ENCODE results near the gene TAS2R46.
"Not testable (repeated sequence)": the region's sequence is repeated elsewhere in the genome, so short reads cannot be mapped to it uniquely, and the experiment has no call there.

The TAS2R46 gene, protein sequence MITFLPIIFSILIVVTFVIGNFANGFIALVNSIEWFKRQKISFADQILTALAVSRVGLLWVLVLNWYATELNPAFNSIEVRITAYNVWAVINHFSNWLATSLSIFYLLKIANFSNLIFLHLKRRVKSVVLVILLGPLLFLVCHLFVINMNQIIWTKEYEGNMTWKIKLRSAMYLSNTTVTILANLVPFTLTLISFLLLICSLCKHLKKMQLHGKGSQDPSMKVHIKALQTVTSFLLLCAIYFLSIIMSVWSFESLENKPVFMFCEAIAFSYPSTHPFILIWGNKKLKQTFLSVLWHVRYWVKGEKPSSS

DNA sequence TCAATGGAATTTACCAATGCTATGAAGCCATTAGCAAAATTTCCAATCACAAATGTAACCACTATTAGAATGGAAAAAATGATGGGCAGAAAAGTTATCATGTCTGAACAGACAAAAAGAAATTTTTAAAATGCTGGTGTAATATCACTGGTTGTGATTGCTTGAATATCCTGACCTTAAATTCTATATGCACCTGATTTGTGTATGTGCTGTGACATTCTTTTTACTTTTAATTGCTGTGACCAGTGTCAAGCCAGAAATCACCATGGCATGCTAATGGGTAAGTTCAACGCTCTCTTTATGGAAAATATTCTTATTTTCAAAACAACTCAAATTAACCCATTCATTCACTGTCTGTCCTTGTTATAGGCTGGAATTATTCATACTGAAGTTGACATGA, at the start of gene TAS2R46:
Gene TAS2R46, minus strand, starts transcription at position 101 of the 400 bp plus-strand sequence. Its CDS starts 0 bp downstream, at position 101.
- DNase-seq (ENCODE audit: low read depth) = not testable (repeated sequence)

DNA sequence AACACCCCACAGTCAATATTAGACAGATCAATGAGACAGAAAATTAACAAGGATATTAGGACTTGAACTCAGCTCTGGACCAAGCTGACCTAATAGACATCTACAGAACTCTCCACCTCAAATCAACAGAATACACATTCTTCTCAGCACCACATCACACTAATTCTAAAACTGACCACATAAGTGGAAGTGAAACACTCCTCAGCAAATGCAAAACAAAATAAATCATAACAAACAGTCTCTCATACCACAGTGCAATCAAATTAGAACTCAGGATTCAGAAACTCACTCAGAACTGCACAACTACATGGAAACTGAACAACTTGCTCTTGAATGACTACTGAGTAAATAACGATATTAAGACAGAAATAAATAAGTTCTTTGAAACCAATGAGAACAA, 49.1 kb upstream of the TAS2R46 start:
- DNase-seq (ENCODE audit: low read depth) = not testable (repeated sequence)

DNA sequence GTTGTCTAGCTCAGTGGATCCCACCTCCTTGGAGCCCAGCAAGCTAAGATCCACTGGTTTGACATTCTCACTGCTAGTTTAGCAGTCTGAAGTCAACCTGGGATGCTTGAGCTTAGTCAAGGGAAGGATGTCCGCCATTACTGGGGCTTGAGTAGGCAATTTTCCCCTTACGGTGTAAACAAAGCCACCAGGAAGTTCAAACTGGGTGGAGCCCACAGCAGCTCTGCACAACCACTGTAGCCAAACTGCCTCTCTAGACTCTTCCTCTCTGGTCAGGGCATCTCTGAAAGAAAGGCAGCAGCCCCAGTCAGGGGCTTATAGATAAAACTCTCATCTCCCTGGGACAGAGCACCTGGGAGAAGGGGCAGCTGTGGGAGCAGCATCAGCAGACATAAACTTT, 46.8 kb upstream of the TAS2R46 start:
- DNase-seq (ENCODE audit: low read depth) = no peak

DNA sequence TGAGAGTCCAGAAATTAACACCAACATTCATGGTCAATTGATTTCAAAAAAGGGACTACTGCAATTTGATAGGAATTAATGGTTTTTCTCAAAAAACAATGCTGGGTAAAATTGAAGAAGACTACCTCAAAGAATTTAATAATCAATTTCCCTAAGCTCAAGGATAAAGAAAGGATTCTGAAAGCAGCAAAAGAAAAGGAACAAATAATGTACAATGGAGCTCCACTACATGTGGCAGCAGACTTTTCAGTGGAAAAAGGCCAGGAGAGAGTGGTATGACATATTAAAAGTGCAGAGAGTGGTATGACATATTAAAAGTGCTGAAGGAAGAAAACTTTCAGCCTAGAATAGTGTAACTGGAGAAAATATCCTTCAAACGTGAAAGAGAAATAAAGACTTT, 45.6 kb upstream of the TAS2R46 start:
- no peak for DNase-seq (ENCODE audit: low read depth)

DNA sequence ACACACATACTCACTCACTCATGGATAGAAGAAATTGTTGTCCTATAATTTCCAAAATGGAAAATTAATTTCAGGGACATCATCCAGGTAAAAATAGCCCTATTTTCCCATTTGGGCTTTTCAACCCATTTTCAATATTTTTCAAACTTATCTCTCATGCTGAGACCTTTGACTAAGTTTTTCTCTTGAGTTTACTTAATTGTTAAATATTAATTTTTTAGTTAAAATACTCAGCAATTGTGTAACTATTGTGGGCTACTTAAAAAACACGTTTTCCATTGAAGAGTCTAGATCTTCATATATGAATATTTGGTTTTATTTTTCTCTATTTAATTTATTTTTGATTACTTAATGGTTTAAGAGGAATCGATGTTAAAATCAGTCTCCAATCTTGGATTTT, 44.2 kb upstream of the TAS2R46 start:
- no peak for DNase-seq (ENCODE audit: low read depth)

DNA sequence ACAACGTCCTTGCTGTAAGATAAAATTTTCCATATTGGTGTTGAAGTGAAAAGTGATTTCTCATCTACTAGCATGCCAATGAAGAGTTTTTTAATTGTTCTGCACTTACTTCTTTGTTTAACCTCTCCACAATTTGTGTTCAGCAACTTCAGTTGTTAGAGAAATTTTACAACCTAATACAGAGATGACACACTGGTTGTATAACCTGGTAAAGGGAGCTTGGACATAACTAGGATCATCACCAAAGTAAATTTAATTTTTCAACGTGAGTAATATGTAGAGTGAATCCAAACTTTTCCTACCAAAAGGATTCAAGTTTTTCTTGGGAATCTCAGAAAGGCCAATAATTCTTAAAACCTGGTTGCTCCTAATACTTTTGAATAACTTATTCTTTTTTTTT, 43.5 kb upstream of the TAS2R46 start:
- DNase-seq (ENCODE audit: low read depth) = no peak

DNA sequence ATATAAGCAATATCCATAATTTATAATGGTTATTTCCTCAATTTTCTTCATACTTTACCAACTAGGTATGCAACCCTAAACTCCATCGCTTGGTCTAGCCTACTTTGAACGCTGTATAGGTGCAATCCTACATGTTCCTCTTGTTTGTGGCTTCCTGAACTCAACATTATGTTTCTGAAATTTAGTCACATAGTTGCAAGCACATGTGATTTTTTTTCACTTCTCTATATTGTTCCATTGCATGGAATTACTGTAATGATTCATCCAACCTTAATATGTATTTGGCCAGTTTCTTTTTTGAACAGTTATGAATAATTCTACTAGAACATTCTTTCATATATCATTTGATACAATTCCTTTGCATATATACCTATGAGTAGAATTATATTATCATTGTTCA, 32.8 kb upstream of the TAS2R46 start:
- DNase-seq (ENCODE audit: low read depth) = not testable (repeated sequence)

DNA sequence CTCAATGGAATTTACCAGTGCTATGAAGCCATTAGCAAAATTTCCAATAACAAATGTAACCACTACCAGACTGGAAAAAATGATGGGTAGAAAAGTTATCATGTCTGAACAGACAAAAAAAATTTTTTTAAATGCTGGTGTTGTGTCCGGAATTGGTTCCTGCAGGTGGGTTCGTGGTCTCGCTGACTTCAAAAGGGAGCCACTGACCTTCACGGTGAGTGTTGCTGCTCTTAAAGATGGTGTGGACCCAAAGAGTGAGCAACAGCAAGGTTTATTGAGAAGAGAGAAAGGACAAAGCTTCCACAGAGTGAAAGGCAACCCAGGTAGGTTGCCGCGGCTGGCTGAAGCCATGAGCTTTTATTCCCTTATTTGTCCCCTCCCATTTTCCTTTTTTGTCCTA, 30.0 kb upstream of the TAS2R46 start, which contains the start of gene TAS2R43:
Gene TAS2R43, minus strand, starts transcription at position 186 of the 400 bp plus-strand sequence. Its CDS starts 84 bp downstream, at position 102.
- DNase-seq (ENCODE audit: low read depth) = no peak

DNA sequence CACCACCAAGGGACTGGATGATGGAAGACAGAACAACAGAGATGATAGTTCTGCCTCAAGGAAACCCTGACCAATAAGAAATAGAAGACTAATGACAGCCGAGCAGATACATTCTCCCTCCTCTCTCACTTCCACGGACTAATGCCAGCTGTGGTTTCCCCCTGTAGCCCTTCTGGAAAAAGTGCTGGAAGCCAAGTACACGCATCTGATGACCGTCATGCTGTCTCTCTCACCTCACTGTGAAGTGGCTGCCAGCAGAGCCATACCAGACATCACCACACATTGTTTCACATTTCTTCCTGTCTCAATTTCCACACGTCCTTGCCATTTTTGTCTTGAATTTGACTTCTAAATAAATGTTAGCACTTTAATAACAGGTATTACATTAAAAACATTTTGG, 27.2 kb upstream of the TAS2R46 start:
- DNase-seq (ENCODE audit: low read depth) = no peak

DNA sequence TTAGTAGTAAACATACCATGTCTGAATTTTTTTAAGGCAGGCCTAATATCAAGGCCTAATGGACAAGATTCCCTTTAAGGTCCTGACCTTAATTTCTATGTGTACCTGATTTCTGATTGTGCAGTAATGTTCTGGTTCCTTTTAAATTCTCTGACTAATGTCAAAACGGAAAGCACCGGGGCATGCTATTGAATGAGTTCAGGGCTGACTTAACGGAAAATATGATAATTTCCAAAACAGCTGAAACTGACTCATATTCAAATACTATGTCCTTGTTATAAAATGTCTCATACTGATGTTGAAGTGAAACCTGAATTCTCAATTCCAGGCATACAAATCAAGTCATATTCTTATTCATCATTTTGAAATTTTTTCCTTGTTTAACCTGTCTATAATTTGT, 23.3 kb upstream of the TAS2R46 start:
- no peak for DNase-seq (ENCODE audit: low read depth)

DNA sequence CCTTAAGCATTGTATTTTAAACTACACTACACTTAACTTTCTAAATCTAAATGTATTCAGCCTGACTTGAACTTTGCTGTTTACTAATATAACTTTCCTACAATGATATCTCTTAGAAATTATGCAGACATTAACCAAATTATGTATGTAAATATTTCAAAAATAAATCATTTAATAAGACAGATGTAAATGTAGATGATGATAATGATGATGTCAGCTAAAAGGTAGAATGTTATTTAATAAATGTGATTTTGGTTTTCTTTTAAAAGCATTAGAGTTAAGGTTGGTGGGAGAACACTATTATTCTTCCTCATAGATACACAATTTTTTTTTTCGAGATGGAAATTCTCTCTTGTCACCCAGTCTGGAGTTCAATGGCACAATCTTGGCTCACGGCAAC, 19.9 kb upstream of the TAS2R46 start:
- DNase-seq (ENCODE audit: low read depth) = no peak

DNA sequence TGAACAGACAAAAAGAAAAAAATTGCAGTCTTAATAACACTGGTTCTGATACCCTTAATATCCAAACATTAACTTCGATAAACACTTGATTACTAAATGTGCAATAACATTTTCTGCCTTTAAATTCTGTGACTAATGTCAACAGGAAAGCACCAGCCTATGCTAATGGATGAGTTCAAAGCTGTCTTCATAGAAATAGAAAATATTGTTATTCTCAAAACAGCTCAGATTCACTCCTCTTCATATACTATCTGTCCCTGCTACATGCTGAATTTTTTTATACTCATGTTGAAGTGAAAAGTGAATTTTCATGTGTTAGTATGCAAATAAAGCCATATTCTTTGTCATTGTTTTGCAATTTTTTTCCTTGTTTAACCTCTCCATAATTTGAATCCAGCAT, 16.2 kb upstream of the TAS2R46 start:
- no peak for DNase-seq (ENCODE audit: low read depth)

DNA sequence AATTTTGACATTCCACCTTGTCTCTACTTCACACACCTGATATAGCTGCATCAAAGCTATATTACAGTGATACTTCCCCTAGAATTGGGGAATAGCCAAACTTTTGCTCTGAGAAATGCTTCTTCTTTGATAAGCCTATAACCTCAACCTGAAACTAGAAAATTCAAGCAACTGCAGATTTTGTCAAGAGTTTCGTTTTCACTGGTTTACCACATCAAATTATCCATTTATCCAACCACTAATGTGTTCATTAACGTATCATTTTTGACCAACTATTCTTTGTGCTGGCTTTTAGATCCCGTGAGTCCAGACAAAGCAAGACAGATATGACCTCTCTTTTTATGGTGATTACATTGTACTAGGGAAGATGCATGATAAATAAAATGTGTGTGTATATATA, 13.5 kb upstream of the TAS2R46 start:
- DNase-seq (ENCODE audit: low read depth) = no peak

DNA sequence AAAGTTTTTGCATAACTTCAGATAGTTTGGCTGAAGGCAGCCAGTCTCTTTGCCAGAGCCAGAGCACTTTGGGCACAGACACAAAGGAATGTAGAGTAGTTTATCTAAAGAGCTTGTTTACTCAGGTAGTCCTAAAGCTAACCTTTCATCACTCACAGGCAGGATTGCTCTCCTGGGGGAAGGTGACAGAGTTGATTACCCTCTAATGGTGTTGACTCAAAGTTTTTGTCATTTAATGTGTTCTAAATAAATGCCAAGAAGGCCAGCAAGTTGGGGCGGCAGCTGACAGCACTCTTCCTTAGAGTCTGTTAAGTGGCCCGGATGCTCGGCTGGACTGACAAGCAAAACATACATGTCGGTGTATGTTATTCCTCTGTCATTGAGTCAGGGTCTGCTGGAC, 9.3 kb upstream of the TAS2R46 start:
- DNase-seq (ENCODE audit: low read depth) = no peak

DNA sequence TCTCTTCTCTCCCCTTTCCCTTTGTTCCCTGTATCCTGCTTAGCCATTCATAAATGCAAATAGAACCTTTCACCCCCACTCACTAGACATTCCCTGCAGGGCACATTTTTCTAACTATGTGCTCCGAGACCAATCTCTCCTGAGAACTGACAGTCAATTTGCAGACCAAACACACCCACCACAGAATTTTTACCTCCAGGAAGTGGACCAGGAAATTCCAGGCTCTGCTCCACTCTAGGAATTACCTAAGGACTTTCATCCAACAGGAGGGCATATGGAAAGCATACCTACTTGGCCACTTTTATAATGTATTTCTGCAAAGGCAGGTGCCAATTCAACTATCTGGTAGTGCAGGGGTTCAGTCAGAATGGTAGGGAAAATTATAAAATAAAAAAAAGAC, 8.9 kb upstream of the TAS2R46 start:
- DNase-seq (ENCODE audit: low read depth) = no peak

DNA sequence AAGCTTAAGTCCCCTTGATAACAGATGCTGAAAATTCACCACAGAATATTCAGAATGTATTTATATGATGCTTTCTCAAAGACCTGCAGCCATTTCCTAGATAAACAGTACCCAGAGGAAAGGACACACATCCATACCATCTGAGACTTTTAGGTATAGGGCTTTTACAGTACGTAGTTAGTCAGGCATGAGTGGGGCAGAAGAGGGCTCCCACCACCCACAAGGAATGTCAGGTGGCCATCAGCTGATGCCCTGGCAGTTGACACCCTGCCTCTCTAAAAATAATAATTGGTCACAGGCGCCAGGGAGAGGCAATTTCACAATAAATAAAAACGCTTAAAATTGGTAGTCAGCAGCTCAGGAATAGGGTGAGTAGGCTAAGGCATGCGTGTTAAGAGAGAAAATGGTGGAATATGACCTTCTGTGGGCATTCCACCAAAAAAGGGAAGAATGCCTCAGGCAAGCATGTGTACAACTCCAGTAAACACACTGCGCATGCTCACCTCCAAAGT, 7.8 kb upstream of the TAS2R46 start:
- no peak for DNase-seq (ENCODE audit: low read depth)

DNA sequence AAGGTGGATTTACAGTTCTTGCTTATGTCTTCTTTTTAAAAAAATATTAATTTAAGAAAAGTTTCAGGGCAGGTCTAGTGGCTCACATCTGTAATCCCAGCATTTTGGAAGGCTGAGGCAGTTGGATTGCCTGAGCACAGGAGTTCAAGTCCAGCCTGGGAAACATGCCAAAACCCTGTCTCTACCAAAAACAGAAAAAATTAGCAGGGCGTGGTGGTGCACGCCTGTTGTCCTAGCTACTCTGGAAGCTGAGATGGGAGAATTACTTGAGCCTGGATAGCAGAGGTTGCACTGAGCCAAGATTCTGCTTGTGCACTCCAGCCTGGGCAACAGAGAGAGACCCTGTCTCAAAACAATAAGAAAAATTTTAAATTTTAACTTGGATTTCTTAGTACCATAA, 5.4 kb upstream of the TAS2R46 start:
- DNase-seq (ENCODE audit: low read depth) = no peak

DNA sequence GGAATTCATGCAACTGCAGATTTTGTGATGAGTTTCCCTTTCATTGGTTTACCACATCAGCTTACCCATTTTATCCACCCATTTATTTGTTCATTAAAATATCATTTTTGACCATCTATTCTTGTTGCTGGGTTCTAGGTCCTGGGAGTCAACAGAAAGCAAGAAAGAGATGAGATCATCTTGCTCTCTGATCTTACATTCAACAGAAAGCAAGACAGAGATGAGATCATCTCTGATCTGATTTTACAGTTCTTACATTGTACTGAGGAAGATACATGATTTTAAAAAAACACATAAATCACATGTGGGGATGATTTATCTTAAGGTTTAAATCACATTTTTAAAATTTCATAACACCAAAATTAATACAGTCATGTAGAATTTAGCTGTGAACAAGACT, 2.3 kb downstream of the TAS2R46 start:
- DNase-seq (ENCODE audit: low read depth) = no peak

DNA sequence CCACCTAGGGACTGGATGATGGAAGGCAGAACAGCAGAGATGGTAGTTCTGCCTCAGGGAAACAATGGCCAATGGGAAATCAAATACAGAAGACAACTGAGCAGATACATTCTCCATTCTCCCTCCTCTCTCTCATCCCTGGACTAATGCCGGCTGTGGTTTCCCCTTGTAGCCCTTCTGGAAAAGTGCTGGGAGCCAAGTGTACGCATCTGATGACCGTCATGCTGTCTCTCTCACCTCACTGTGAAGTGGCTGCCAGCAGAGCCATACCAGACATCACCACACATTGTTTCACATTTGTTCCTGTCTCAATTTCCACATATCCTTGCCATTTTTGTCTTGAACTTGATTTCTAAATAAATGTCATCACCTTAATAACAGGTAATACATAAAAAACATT, 3.1 kb downstream of the TAS2R46 start:
- DNase-seq (ENCODE audit: low read depth) = no peak

DNA sequence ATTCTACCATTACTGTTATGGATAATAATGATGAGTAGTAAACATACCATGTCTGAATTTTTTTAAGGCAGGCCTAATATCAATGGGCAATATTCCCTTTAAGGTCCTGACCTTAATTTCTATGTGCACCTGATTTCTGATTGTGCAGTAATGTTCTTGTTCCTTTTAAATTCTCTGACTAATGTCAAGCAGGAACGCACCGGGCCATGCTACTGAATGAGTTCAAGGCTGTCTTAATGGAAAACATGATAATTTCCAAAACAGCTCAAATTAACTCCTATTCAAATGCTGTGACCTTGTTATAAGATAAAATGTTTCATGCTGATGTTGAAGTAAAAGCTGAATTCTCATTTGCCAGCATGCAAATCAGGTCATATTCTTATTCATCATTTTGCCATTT, 6.8 kb downstream of the TAS2R46 start:
- no peak for DNase-seq (ENCODE audit: low read depth)

DNA sequence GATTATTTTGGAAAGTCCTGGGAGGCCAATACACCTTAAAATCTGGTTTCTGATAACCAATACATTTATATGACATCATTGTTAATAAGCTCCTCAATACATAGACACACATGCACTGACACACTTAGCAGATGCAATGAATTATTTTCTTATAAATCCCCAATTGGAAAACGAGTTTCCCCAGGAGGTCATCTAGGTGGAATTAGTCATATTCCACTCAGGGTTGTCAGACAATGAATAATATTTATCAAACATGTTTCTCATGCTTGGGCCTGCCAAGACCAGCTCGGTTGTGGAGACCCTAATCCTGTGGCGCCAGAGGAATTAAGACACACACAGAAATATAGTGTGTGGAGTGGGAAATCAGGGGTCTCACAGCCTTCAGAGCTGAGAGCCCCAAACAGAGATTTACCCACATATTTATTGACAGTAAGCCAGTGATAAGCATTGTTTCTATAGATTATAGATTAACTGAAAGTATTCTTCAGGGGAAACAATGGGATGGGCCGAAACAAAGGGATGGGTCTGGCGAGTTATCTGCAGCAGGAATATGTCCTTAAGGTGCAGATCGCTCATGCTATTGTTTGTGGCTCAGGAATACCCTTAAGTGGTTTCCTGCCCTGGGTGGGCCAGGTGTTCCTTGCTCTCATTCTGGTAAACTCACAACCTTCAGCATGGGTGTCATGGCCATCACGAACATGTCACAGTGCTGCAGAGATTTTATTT, 12.1 kb downstream of the TAS2R46 start:
- DNase-seq (ENCODE audit: low read depth) = not testable (repeated sequence)

DNA sequence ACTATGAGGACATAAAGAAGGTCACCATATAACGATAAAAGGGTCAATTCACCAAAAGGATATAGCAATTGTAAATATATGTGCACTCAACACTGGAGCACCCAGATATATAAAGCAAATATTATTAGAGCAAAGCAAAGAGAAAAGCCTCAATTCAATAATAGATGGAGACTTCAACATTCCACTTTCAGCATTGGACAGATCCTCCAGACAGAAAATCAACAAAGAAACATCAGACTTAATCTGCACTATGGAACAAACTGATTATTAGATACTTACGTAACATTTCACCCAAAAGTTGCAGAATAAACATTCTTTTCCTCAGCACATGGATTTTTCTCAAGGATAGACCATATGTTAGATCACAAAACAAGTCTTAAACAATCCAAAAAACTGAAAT, 20.7 kb downstream of the TAS2R46 start:
- not testable (repeated sequence) for DNase-seq (ENCODE audit: low read depth)

DNA sequence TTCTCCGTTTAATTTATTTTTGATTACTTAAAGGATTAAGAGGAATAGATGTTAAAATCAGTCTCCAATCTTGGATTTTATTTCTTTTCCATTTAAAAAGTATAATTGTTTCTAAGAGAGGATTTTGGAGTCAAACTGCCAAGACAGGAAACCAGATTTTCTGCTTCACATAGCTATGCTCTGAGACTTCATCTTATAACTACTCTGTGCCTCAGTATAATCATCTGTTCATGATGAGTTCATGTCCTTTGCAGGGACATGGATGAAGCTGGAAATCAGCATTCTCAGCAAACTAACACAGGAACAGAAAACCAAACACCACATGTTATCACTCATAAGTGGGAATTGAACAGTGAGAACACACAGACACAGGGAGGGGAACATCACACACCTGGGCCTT, 21.9 kb downstream of the TAS2R46 start:
- no peak for DNase-seq (ENCODE audit: low read depth)
